Astrocyte of the spinal cord (primary cell): Measurements from ENCODE around the gene INSIG2.

Experiments
- DNase-seq: peaks from one replicate; pipeline ENCODE4 v3.0.0; 2011; ENCODE audit warnings: low read depth, low spot score
- H3K4me3 ChIP-seq: 2 replicates; pipeline ENCODE4 v1.5.1; 2011; ENCODE audit warnings: low read depth, mild to moderate bottlenecking, low read length, moderate library complexity
- CTCF ChIP-seq: IDR thresholded peaks from 2 replicates; pipeline ENCODE4 v1.5.1; 2012; ENCODE audit warnings: low read depth, mild to moderate bottlenecking, low read length, inconsistent platforms
- in situ Hi-C: cut with HindIII; loops from 2 replicates; pipeline ENCODE4 v1.10.0; 2017; ENCODE audit warnings: low sequenced_read_pairs

The INSIG2 gene

GRCh38 chr2:118088051-118089024 is at the start of gene INSIG2:
Gene INSIG2, plus strand, starts transcription at chr2:118088471. Its CDS starts 8,086 bp downstream, at chr2:118096557.
- H3K4me3 ChIP-seq, result peak within 1 kb of the TSS; percentile 96
- TF ChIP-seq CTCF, result no peak
- DNase-seq, result peak; percentile 97
- in situ Hi-C loops, result no loop called here

GRCh38 chr2:118040891-118041290 is 47.4 kb upstream of the INSIG2 start:
- DNase-seq, result no peak
- no peak for TF ChIP-seq CTCF
- in situ Hi-C loops, result no loop called here
- H3K4me3 ChIP-seq, result no peak overlapping the region

- no peak for TF ChIP-seq CTCF
- in situ Hi-C loops, result no loop called here
- DNase-seq, result no peak
- no peak overlapping the region for H3K4me3 ChIP-seq
Measured at GRCh38 chr2:118044103-118044716, 44.1 kb upstream of the INSIG2 start.

- DNase-seq, result no peak
- no peak overlapping the region for H3K4me3 ChIP-seq
- TF ChIP-seq CTCF, result no peak
- in situ Hi-C loops, result no loop called here
Measured at GRCh38 chr2:118044854-118045253, 43.4 kb upstream of the INSIG2 start.

- TF ChIP-seq CTCF, result no peak
- in situ Hi-C loops, result no loop called here
- no peak for DNase-seq
- no peak overlapping the region for H3K4me3 ChIP-seq
Measured at GRCh38 chr2:118045286-118045685, 43.0 kb upstream of the INSIG2 start.

GRCh38 chr2:118046634-118047210 is 41.5 kb upstream of the INSIG2 start:
- in situ Hi-C loops, result no loop called here
- TF ChIP-seq CTCF, result peak; percentile 60
- no peak overlapping the region for H3K4me3 ChIP-seq
- peak; percentile 66 for DNase-seq
